ENCODE data around the gene CNOT3. TPM values are rescaled to one million over a fixed set of nuclear protein-coding genes. Genes with fewer than 3 reads are reported as not detected.

The CNOT3 gene
- total and polyA plus RNA-seq, 2 experiments from 2014 or later = 39.7 to 47.0 TPM

- Histone ChIP-seq H3K79me2 (replicated peaks; ENCODE audit: insufficient read depth) (no peaks in the 10 kb centered on the region), H3K27ac (ENCODE audit: low read depth) (no peak overlapping the region), H2AFZ (no peak overlapping the region), H3K4me3 (no peak overlapping the region), H3K4me1 (ENCODE audit: insufficient read depth) (no peaks in the 10 kb centered on the region), H3K9me2 (ENCODE audit: insufficient read depth) (no peaks in the 10 kb centered on the region), H3F3A (replicated peaks; ENCODE audit: low read depth) (peaks cover 9% of the 10 kb centered on the region), H3K27me3 (ENCODE audit: insufficient read depth) (no peaks in the 10 kb centered on the region), H3K4me2 (no peak overlapping the region), H4K20me1 (replicated peaks; ENCODE audit: insufficient read depth) (peaks cover 8% of the 10 kb centered on the region; the same call in 1 of the 2 replicates), H3K36me3 (ENCODE audit: insufficient read depth) (peaks cover 24% of the 10 kb centered on the region)
- no peak for DNase-seq (ENCODE audit: low spot score)
- Mint-ChIP-seq H3K4me3 (no peak overlapping the region), H3K36me3 (ENCODE audit: low read depth) (peaks cover 80% of the 10 kb centered on the region), H3K27ac (no peak overlapping the region), H3K27me3 (ENCODE audit: insufficient read depth, low read depth, poor library complexity) (peaks cover 18% of the 10 kb centered on the region), H3K9me3 (no peaks in the 10 kb centered on the region; the same call in 2 of the 3 replicates), H3K4me1 (no peaks in the 10 kb centered on the region; the same call in 2 of the 3 replicates)
- no peak for ATAC-seq
- no peak for TF ChIP-seq ZNF114 (CRISPR knock-in tag; IDR thresholded peaks at IDR 0.05)
- no peak for TF ChIP-seq CTCF (conservative IDR thresholded peaks at IDR 0.05; ENCODE audit: low read depth in 2 of 2)
- no peak for TF ChIP-seq ZNF331 (CRISPR knock-in tag; IDR thresholded peaks at IDR 0.05; ENCODE audit: low read depth)
- no peak for TF ChIP-seq POLR2AphosphoS5 (IDR thresholded peaks at IDR 0.05; ENCODE audit: low read depth)
- no peak for TF ChIP-seq EZH2phosphoT487 (IDR thresholded peaks at IDR 0.05; ENCODE audit: unreplicated experiment)
- TF ChIP-seq EZH2 (IDR thresholded peaks at IDR 0.05; ENCODE audit: low read depth, unreplicated experiment) = no peak
- no peak for TF ChIP-seq REST (IDR thresholded peaks at IDR 0.05; ENCODE audit: unreplicated experiment)
- no peak for TF ChIP-seq NANOG (IDR thresholded peaks at IDR 0.05; ENCODE audit: borderline replicate concordance)
- TF ChIP-seq ZNF462 (CRISPR knock-in tag; IDR thresholded peaks at IDR 0.05) = no peak
- TF ChIP-seq ETS1 (IDR thresholded peaks at IDR 0.05) = no peak
- no peak for TF ChIP-seq STAT1 (IDR thresholded peaks at IDR 0.05; ENCODE audit: unreplicated experiment)
- TF ChIP-seq CREB1 (CRISPR knock-in tag; IDR thresholded peaks at IDR 0.05; ENCODE audit: low read depth) = no peak
- no peak for TF ChIP-seq JUNB (IDR thresholded peaks at IDR 0.05; ENCODE audit: unreplicated experiment)
Measured at GRCh38 chr19:54149021-54149812, 11.7 kb downstream of the CNOT3 start.
